NB4 (cell line): ENCODE results near the gene KIF23.

ENCODE experiments used
- CTCF ChIP-seq: IDR thresholded peaks from one replicate; pipeline ENCODE4 v1.5.1; 2012; ENCODE audit warnings: low read depth, low read length
- MAX ChIP-seq: IDR thresholded peaks from 2 replicates; pipeline ENCODE4 v1.6.1; 2011; ENCODE audit warnings: low read depth, low read length

GRCh38 chr15:69434679-69435078, 20.5 kb downstream of the KIF23 start:
- TF ChIP-seq CTCF: no peak
- no peak for TF ChIP-seq MAX
